HFFc6 (cell line): ENCODE measurements around the gene AK2. TPM values are rescaled to one million over a fixed set of nuclear protein-coding genes. Genes with fewer than 3 reads are reported as not detected.

ENCODE experiments used
- DNase-seq: peaks from one replicate; pipeline ENCODE4 v3.0.0-alpha.2; 2018
- H3K27ac Mint-ChIP-seq: 2 replicates; pipeline ENCODE4 v1.8.0; 2020; ENCODE audit warnings: mild to moderate bottlenecking, mixed read lengths
- H3K27me3 Mint-ChIP-seq: 2 replicates; pipeline ENCODE4 v1.8.0; 2021; ENCODE audit warnings: mild to moderate bottlenecking, moderate library complexity, mixed read lengths; ENCODE audit not compliant: insufficient read depth
- H3K36me3 Mint-ChIP-seq: 2 replicates; pipeline ENCODE4 v1.8.0; 2021; ENCODE audit warnings: low read depth, mixed read lengths
- H3K4me1 Mint-ChIP-seq: 2 replicates; pipeline ENCODE4 v1.8.0; 2020; ENCODE audit warnings: low read depth, mixed read lengths
- H3K4me3 Mint-ChIP-seq: 2 replicates; pipeline ENCODE4 v1.8.0; 2020; ENCODE audit warnings: mild to moderate bottlenecking, moderate library complexity, mixed read lengths
- H3K9me3 Mint-ChIP-seq: 2 replicates; pipeline ENCODE4 v1.8.0; 2020; ENCODE audit warnings: mild to moderate bottlenecking, mixed read lengths
- CTCF ChIP-seq: fragments of 200-600 bp; sonication (generic); IDR thresholded peaks from 2 replicates; pipeline ENCODE4 v1.5.0; 2021; ENCODE audit warnings: antibody characterized with exemption, mild to moderate bottlenecking
- total RNA-seq, 6 experiments: library from RNA; stranded (reverse); fragmentation: NEBNext Ultra II Directional; extraction: Animal tissue kit (Norgen Biotek cat#: 25700); gene quantifications; 2 replicates in 1 of 6; 3 replicates in 5 of 6; pipeline ENCODE4 v1.2.3, GENCODE V29; 2021

AK2 gene
- total RNA-seq, 6 experiments from 2014 or later: 160 to 173 (median 168) TPM

GRCh38 chr1:33043267-33044092, 6.8 kb upstream of the AK2 start:
- Mint-ChIP-seq H3K27ac (no peak overlapping the region), H3K27me3 (peaks cover 4% of the 10 kb centered on the region), H3K9me3 (no peaks in the 10 kb centered on the region), H3K4me3 (no peak overlapping the region), H3K36me3 (no peaks in the 10 kb centered on the region), H3K4me1 (peaks cover 22% of the 10 kb centered on the region)
- DNase-seq: no peak
- TF ChIP-seq CTCF: no peak

GRCh38 chr1:33042831-33043230, 6.1 kb upstream of the AK2 start:
- DNase-seq: no peak
- Mint-ChIP-seq H3K4me3 (no peak overlapping the region), H3K27ac (no peak overlapping the region), H3K27me3 (peaks cover 4% of the 10 kb centered on the region), H3K36me3 (no peaks in the 10 kb centered on the region), H3K4me1 (peaks cover 15% of the 10 kb centered on the region), H3K9me3 (no peaks in the 10 kb centered on the region)
- no peak for TF ChIP-seq CTCF

GRCh38 chr1:33041026-33041425, 4.3 kb upstream of the AK2 start:
- no peak overlapping the region for H3K27ac Mint-ChIP-seq
- H3K4me3 Mint-ChIP-seq: no peak overlapping the region
- no peaks in the 10 kb centered on the region for H3K9me3 Mint-ChIP-seq
- H3K4me1 Mint-ChIP-seq: peaks cover 19% of the 10 kb centered on the region
- H3K27me3 Mint-ChIP-seq: peaks cover 4% of the 10 kb centered on the region
- H3K36me3 Mint-ChIP-seq: peaks cover 4% of the 10 kb centered on the region; the same call in 1 of the 2 replicates
- TF ChIP-seq CTCF: no peak
- no peak for DNase-seq

GRCh38 chr1:33039840-33040239, 3.2 kb upstream of the AK2 start:
- Mint-ChIP-seq H3K4me3 (no peak overlapping the region), H3K9me3 (no peaks in the 10 kb centered on the region), H3K27me3 (peaks cover 4% of the 10 kb centered on the region), H3K27ac (no peak overlapping the region), H3K4me1 (peaks cover 22% of the 10 kb centered on the region), H3K36me3 (peaks cover 6% of the 10 kb centered on the region; the same call in 1 of the 2 replicates)
- no peak for DNase-seq
- no peak for TF ChIP-seq CTCF

- H3K4me1 Mint-ChIP-seq: peaks cover 48% of the 10 kb centered on the region
- H3K27ac Mint-ChIP-seq: peak overlapping the region; percentile 93
- no peaks in the 10 kb centered on the region for H3K9me3 Mint-ChIP-seq
- peaks cover 1% of the 10 kb centered on the region for H3K27me3 Mint-ChIP-seq
- peaks cover 22% of the 10 kb centered on the region for H3K36me3 Mint-ChIP-seq
- TF ChIP-seq CTCF: no peak
- peak overlapping the region; percentile 95 for H3K4me3 Mint-ChIP-seq
- peak; percentile 44 for DNase-seq
Observed at GRCh38 chr1:33036051-33036525, 595 bp downstream of the AK2 start.
